OCI-LY3 (cell line): ENCODE measurements around the gene CIB4.

Source experiments
- H2AFZ ChIP-seq: fragments of 200-600, 300-600 bp; shearing (Covaris generic); 2 replicates; pipeline ENCODE4 v1.6.0; 2014; ENCODE audit warnings: antibody characterized with exemption, low read depth, low read length
- H3K27ac ChIP-seq: fragments of 200-600, 300-600 bp; sonication (generic); 2 replicates; pipeline ENCODE4 v1.5.1; 2014; ENCODE audit warnings: mild to moderate bottlenecking, low read length, moderate library complexity, mixed read lengths
- H3K27me3 ChIP-seq: fragments of 200-600, 300-600 bp; sonication (generic); 2 replicates; pipeline ENCODE4 v1.6.1; 2014; ENCODE audit warnings: low read depth, low read length, mixed read lengths
- H3K36me3 ChIP-seq: fragments of 200-600, 300-600 bp; sonication (generic); replicated peaks from 2 replicates; pipeline ENCODE3; 2014; ENCODE audit warnings: low read depth, low read length, mixed read lengths
- H3K4me1 ChIP-seq: fragments of 300-600, 200-600 bp; sonication (generic); 2 replicates; pipeline ENCODE4 v1.6.1; 2014; ENCODE audit warnings: low read length, mixed read lengths
- H3K4me2 ChIP-seq: fragments of 200-600, 300-600 bp; sonication (generic); 2 replicates; pipeline ENCODE4 v1.6.1; 2014; ENCODE audit warnings: low read length, mixed read lengths
- H3K4me3 ChIP-seq: fragments of 300-600, 200-600 bp; sonication (generic); 2 replicates; pipeline ENCODE4 v1.5.1; 2014; ENCODE audit warnings: antibody characterized with exemption, mild to moderate bottlenecking, low read length, moderate library complexity
- H3K79me2 ChIP-seq: fragments of 300-600, 200-600 bp; shearing (Covaris generic); 2 replicates; pipeline ENCODE4 v1.6.1; 2014; ENCODE audit warnings: mild to moderate bottlenecking, low read length, mixed read lengths
- H3K9ac ChIP-seq: fragments of 300-600, 200-600 bp; shearing (Covaris generic); 2 replicates; pipeline ENCODE4 v1.6.0; 2014; ENCODE audit warnings: mild to moderate bottlenecking, low read length, moderate library complexity
- H3K9me3 ChIP-seq: fragments of 200-600, 300-600 bp; shearing (Covaris generic); 2 replicates; pipeline ENCODE4 v1.6.1; 2014; ENCODE audit warnings: low read length, mixed read lengths; ENCODE audit not compliant: insufficient read depth
- H4K20me1 ChIP-seq: fragments of 200-600, 300-600 bp; sonication (generic); 2 replicates; pipeline ENCODE4 v1.6.1; 2016; ENCODE audit warnings: low read length, mixed read lengths; ENCODE audit not compliant: insufficient read depth
- CTCF ChIP-seq: fragments of 200-600, 300-600 bp; sonication (generic); IDR thresholded peaks from 2 replicates; pipeline ENCODE4 v1.5.1; 2014; ENCODE audit warnings: antibody characterized with exemption, low read length, low read depth
- EZH2phosphoT487 ChIP-seq: fragments of 200-600 bp; shearing (Covaris generic); IDR thresholded peaks from 2 replicates; pipeline ENCODE4 v1.6.1; 2018; ENCODE audit warnings: antibody characterized with exemption, mixed run types, low read depth

CIB4 gene

GRCh38 chr2:26595146-26595545, 46.0 kb downstream of the CIB4 start:
- Histone ChIP-seq H3K4me1 (peaks cover 19% of the 10 kb centered on the region), H3K4me2 (no peak overlapping the region), H3K4me3 (no peak overlapping the region), H3K79me2 (no peaks in the 10 kb centered on the region), H3K27ac (no peak overlapping the region), H3K9ac (no peak overlapping the region), H3K27me3 (peaks cover 54% of the 10 kb centered on the region), H3K9me3 (peaks cover 7% of the 10 kb centered on the region), H3K36me3 (no peaks in the 10 kb centered on the region), H4K20me1 (no peaks in the 10 kb centered on the region), H2AFZ (no peak overlapping the region)
- TF ChIP-seq EZH2phosphoT487 = no peak
- TF ChIP-seq CTCF = no peak

- H3K4me3 ChIP-seq = peak overlapping the region; percentile 21; the same call in 1 of the 2 replicates
- H3K79me2 ChIP-seq = no peaks in the 10 kb centered on the region
- H4K20me1 ChIP-seq = no peaks in the 10 kb centered on the region
- H3K9me3 ChIP-seq = peaks cover 7% of the 10 kb centered on the region
- peak overlapping the region; percentile 45 for H3K4me2 ChIP-seq
- H3K27ac ChIP-seq = no peak overlapping the region
- no peaks in the 10 kb centered on the region for H3K36me3 ChIP-seq
- no peak overlapping the region for H2AFZ ChIP-seq
- no peak overlapping the region for H3K9ac ChIP-seq
- no peak for TF ChIP-seq CTCF
- TF ChIP-seq EZH2phosphoT487 = no peak
- peaks cover 19% of the 10 kb centered on the region for H3K4me1 ChIP-seq
- peaks cover 59% of the 10 kb centered on the region for H3K27me3 ChIP-seq
These were observed 49.3 kb downstream of the CIB4 start for GRCh38 chr2:26591619-26592505.

- Histone ChIP-seq H3K9me3 (peaks cover 7% of the 10 kb centered on the region), H3K27me3 (peaks cover 59% of the 10 kb centered on the region), H3K79me2 (no peaks in the 10 kb centered on the region), H3K4me2 (peak overlapping the region; percentile 45; the same call in 1 of the 2 replicates), H3K27ac (no peak overlapping the region), H4K20me1 (no peaks in the 10 kb centered on the region), H3K4me3 (no peak overlapping the region), H3K9ac (no peak overlapping the region), H3K4me1 (peaks cover 19% of the 10 kb centered on the region), H3K36me3 (no peaks in the 10 kb centered on the region), H2AFZ (no peak overlapping the region)
- TF ChIP-seq CTCF (no peak), EZH2phosphoT487 (no peak)
These were observed 50.1 kb downstream of the CIB4 start for GRCh38 chr2:26590980-26591618.

GRCh38 chr2:26590508-26590907, 50.7 kb downstream of the CIB4 start:
- Histone ChIP-seq H3K27me3 (peaks cover 58% of the 10 kb centered on the region), H3K9me3 (peaks cover 7% of the 10 kb centered on the region), H3K79me2 (no peaks in the 10 kb centered on the region), H2AFZ (no peak overlapping the region), H4K20me1 (no peaks in the 10 kb centered on the region), H3K9ac (no peak overlapping the region), H3K4me1 (peaks cover 19% of the 10 kb centered on the region), H3K4me3 (no peak overlapping the region), H3K27ac (no peak overlapping the region), H3K36me3 (no peaks in the 10 kb centered on the region), H3K4me2 (no peak overlapping the region)
- TF ChIP-seq EZH2phosphoT487 (no peak), CTCF (no peak)
